ENCODE results near the gene TTLL11. TPM values are rescaled to one million over a fixed set of nuclear protein-coding genes. Genes with fewer than 3 reads are reported as not detected.

The TTLL11 gene
- total and polyA plus RNA-seq, 2 experiments from 2014 or later: 5.5 to 7.6 TPM

DNA sequence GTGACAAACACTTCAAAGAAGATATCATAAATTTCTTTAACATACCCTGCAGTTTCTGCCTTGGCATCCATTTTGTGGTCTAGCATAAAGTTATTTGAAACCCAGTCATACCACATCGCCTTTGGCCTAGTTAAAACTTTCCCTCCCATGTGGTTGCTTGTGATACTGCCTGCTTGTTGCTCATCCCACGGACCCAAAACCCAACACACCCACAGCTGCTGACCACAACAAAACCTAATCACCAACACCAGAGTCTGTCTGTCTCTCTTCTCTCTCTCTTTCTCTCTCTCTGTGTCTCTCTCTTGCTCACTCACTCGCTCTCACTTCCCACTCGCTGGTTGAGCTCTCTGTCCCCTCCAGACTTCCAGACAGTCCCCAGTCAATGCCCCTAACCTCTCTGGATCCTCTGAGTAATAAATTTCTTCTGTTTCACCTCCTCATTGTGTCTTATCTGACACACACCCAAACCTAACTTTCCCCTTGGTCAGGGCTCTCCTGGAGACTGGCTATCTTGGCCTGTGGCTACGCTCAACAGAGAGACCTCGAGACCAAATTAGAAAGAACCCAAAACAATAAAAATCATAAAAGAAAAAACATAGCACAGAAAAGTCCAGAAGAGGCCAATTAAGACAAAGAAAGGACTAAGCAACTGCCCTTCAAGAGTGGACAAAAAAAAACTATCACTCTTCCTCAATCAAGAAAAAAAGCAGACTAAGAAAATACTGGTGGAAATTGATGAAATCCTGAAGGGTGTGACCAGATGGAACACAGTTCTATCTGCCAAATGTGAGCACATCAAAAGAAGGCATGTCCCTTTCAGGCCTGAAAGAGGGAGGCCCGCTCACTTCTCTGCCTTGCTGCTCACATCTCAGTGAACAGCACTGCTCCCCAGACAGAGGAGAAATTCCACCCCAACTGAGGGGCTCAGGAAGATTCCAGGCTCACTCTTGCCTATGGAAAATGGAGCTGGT lies 41.5 kb downstream of the TTLL11 start:
- no peaks in the 10 kb centered on the region for H3K9me3 ChIP-seq (ENCODE audit: low read depth)
- no peaks in the 10 kb centered on the region for H3K27me3 ChIP-seq
- no peak overlapping the region for H2AFZ ChIP-seq
- no peak overlapping the region for H3K4me2 ChIP-seq
- TF ChIP-seq EZH2phosphoT487 (IDR thresholded peaks at IDR 0.05; ENCODE audit: low read depth, severe bottlenecking, unreplicated experiment) (no peak), EZH2 (IDR thresholded peaks at IDR 0.05; ENCODE audit: borderline replicate concordance) (no peak)
- TF ChIP-seq, protein P1, sequence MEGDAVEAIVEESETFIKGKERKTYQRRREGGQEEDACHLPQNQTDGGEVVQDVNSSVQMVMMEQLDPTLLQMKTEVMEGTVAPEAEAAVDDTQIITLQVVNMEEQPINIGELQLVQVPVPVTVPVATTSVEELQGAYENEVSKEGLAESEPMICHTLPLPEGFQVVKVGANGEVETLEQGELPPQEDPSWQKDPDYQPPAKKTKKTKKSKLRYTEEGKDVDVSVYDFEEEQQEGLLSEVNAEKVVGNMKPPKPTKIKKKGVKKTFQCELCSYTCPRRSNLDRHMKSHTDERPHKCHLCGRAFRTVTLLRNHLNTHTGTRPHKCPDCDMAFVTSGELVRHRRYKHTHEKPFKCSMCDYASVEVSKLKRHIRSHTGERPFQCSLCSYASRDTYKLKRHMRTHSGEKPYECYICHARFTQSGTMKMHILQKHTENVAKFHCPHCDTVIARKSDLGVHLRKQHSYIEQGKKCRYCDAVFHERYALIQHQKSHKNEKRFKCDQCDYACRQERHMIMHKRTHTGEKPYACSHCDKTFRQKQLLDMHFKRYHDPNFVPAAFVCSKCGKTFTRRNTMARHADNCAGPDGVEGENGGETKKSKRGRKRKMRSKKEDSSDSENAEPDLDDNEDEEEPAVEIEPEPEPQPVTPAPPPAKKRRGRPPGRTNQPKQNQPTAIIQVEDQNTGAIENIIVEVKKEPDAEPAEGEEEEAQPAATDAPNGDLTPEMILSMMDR (IDR thresholded peaks at IDR 0.05; ENCODE audit: poor library complexity): no peak
- H3K4me3 ChIP-seq: no peak overlapping the region
- no peaks in the 10 kb centered on the region for H3K9me2 ChIP-seq (replicated peaks; ENCODE audit: insufficient read depth)
- DNase-seq (ENCODE audit: low spot score): no peak
- H3K27ac ChIP-seq: no peak overlapping the region
- H3K4me1 ChIP-seq (ENCODE audit: insufficient read depth): no peaks in the 10 kb centered on the region
- no peaks in the 10 kb centered on the region for H3K79me2 ChIP-seq
- WGBS (ENCODE audit: low lambda C conversion rate, missing lambda C conversion rate): 87% methylated on average over 7 of the region's 7 CpGs
- no peaks in the 10 kb centered on the region for H4K20me1 ChIP-seq (ENCODE audit: insufficient read depth, poor library complexity, severe bottlenecking)
- H3K36me3 ChIP-seq (replicated peaks; ENCODE audit: insufficient read depth, low read depth): no peaks in the 10 kb centered on the region

DNA sequence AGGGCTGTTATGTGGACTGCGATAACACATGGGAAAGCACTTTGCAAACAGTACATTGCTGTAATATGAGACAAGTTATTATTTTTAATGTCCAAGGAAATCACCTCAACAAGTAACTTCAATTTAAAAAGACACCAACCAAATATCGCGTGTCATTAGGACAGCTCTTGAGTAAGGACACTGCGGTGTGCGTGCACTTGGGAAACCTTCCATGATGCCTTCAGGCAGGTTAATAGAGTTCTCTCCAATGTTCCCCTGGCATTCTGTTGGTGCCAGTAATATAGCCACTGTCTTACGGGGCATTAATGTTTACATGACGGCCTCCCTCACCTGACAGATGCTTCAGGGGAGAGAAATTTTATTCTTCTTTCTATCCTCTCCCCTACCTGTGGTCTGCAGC lies 42.9 kb downstream of the TTLL11 start:
- Histone ChIP-seq H3K4me2 (no peak overlapping the region), H3K27me3 (no peaks in the 10 kb centered on the region), H2AFZ (no peak overlapping the region), H4K20me1 (ENCODE audit: insufficient read depth, poor library complexity, severe bottlenecking) (no peaks in the 10 kb centered on the region), H3K4me1 (ENCODE audit: insufficient read depth) (no peaks in the 10 kb centered on the region), H3K27ac (no peak overlapping the region), H3K9me3 (ENCODE audit: low read depth) (no peaks in the 10 kb centered on the region), H3K9me2 (replicated peaks; ENCODE audit: insufficient read depth) (no peaks in the 10 kb centered on the region), H3K36me3 (replicated peaks; ENCODE audit: insufficient read depth, low read depth) (no peaks in the 10 kb centered on the region), H3K79me2 (no peaks in the 10 kb centered on the region), H3K4me3 (no peak overlapping the region)
- WGBS (ENCODE audit: low lambda C conversion rate, missing lambda C conversion rate): 93% methylated on average over 7 of the region's 7 CpGs
- DNase-seq (ENCODE audit: low spot score): no peak
- TF ChIP-seq EZH2 (IDR thresholded peaks at IDR 0.05; ENCODE audit: borderline replicate concordance): no peak
- no peak for TF ChIP-seq EZH2phosphoT487 (IDR thresholded peaks at IDR 0.05; ENCODE audit: low read depth, severe bottlenecking, unreplicated experiment)
- TF ChIP-seq, protein P1 (IDR thresholded peaks at IDR 0.05; ENCODE audit: poor library complexity): no peak

DNA sequence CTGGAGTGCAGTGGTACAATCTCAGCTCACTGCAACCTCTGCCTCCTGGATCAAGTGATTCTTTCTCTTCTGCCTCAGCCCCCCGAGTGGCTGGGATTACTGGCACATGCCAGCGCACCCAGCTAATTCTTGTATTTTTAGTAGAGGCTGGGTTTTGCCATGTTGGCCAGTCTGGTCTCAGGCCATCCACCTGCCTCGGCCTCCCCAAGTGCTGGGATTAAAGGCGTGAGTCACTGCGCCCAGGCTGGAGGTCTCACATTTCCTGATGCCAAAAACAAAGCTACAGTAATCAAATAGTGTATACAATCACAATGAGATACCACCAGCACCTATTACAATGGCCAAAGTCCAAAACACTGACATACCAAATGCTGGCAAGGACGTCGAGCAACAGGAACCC lies 51.1 kb downstream of the TTLL11 start:
- H3K4me2 ChIP-seq: no peak overlapping the region
- no peak overlapping the region for H3K4me3 ChIP-seq
- no peaks in the 10 kb centered on the region for H3K27me3 ChIP-seq
- no peaks in the 10 kb centered on the region for H3K9me2 ChIP-seq (replicated peaks; ENCODE audit: insufficient read depth)
- no peak overlapping the region for H3K27ac ChIP-seq
- TF ChIP-seq EZH2 (IDR thresholded peaks at IDR 0.05; ENCODE audit: borderline replicate concordance) (no peak), EZH2phosphoT487 (IDR thresholded peaks at IDR 0.05; ENCODE audit: low read depth, severe bottlenecking, unreplicated experiment) (no peak)
- TF ChIP-seq, protein P1 (IDR thresholded peaks at IDR 0.05; ENCODE audit: poor library complexity): no peak
- no peaks in the 10 kb centered on the region for H3K4me1 ChIP-seq (ENCODE audit: insufficient read depth)
- no peak overlapping the region for H2AFZ ChIP-seq
- H3K9me3 ChIP-seq (ENCODE audit: low read depth): no peaks in the 10 kb centered on the region
- no peaks in the 10 kb centered on the region for H3K79me2 ChIP-seq
- H3K36me3 ChIP-seq (replicated peaks; ENCODE audit: insufficient read depth, low read depth): no peaks in the 10 kb centered on the region
- H4K20me1 ChIP-seq (ENCODE audit: insufficient read depth, poor library complexity, severe bottlenecking): no peaks in the 10 kb centered on the region
- no peak for DNase-seq (ENCODE audit: low spot score)
- WGBS (ENCODE audit: low lambda C conversion rate, missing lambda C conversion rate): 80% methylated on average over 7 of the region's 7 CpGs

All from hepatocyte (in vitro differentiated cells).